GM19351 (cell line): ENCODE data around the gene FBXW9.
"Not testable (repeated sequence)": the region's sequence is repeated elsewhere in the genome, so short reads cannot be mapped to it uniquely, and the experiment has no call there.

ENCODE experiments used
- ATAC-seq: cut with Tn5 transposase; IDR thresholded peaks from one replicate; pipeline ENCODE4 v1.9.1; 2021; ENCODE audit warnings: mild to moderate bottlenecking, moderate library complexity; ENCODE audit not compliant: unreplicated experiment

The FBXW9 gene

DNA sequence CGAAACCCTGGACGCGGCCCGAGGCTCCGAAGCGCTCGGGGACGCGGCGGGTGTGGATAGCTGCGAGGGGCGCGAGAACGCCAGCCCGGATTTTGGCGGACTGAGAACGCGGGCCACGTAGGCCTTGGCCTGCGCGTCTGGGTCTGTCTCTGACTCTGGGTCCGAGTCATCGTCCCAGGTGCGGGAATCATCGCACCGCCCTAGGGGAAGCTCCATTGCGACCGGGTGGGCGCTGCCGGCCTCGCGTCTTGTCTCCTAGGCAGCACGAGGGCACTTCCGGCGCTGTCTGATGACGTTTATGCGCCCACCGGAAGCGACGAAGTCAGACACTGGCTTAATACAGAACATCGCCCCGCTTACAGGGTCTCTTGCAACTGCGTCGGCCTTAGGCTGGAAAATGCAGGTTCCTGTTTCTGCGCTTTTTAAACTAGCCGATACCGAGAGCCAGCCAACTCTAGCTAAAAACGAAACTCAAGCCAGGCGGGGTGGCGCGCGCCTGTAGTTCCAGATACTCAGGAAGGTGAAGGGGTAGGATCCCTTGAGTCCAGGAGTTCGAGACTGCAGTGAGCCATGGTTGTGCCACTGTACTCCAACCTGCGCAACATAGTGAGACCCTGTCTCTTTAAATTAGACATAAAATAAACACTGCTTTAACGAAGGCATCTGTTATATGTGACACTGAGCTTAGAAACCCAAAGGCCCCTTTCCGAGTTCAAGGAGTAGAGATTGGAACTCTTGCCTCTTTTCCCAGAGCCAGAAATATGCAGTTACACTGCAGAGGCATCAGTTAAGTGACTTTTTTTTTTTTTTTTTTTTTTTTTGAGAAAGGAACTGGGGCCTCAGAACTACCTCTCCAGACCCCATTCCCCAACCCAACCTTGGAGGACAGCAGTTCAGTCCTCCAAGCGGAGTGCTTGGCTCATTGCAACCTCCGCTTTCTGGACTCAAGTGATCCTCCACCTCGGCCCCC lies at the start of gene FBXW9:
Gene FBXW9, minus strand, starts transcription at position 266 of the 970 bp plus-strand sequence. Its CDS starts 50 bp downstream, at position 216.
- ATAC-seq, result peak; percentile 70

DNA sequence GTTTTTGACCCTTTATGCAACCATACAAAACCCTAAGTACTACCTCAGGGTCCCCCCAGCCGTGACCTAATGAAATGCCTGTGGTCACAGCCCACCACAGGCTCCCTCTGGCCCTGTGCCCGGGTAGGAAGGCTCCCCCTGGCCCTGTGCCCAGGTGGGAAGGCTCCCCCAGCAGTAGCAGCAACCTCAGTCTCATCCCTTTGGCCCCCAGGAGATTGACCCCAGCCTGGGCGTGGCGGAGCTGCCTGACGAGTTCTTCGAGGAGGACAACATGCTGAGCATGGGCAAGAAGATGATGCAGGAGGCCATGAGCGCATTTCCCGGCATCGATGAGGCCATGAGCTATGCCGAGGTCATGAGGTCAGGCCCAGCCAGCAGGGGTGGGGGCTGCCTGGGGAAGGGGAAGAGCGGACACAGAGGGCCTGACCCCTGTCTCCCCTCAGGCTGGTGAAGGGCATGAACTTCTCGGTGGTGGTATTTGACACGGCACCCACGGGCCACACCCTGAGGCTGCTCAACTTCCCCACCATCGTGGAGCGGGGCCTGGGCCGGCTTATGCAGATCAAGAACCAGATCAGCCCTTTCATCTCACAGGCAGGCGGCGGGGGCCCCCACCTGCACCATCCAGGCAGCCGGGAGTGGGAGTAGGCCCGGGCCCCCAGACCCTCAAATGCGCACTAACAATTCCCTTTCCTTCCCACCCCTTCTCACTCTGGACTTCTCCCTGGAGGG lies 48.9 kb upstream of the FBXW9 start:
- no peak for ATAC-seq

DNA sequence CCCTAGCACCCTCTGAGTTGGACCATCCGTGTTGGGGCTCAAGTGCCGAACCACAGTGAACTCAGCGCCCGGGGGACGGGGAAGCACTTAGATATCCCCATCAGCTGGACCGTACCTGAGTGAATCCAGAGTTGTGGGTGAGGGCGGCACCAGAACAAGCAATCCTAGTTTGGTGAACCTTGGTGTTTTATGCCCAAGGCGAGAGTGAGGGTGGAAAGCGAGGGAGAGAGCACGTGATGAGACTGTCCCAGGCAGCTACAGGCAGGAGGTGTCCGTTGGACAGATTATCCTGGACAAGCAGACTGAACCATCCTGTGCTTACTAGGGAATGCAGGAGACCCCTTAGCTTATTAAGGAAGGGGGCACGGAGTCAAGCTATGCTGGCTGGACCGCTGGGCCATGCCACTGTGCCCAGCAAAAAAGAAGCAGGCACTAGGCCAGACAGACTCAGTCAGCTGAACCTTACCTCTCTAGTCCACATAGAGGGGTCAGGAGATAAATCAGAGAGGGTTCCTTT lies 41.5 kb upstream of the FBXW9 start:
- no peak for ATAC-seq

DNA sequence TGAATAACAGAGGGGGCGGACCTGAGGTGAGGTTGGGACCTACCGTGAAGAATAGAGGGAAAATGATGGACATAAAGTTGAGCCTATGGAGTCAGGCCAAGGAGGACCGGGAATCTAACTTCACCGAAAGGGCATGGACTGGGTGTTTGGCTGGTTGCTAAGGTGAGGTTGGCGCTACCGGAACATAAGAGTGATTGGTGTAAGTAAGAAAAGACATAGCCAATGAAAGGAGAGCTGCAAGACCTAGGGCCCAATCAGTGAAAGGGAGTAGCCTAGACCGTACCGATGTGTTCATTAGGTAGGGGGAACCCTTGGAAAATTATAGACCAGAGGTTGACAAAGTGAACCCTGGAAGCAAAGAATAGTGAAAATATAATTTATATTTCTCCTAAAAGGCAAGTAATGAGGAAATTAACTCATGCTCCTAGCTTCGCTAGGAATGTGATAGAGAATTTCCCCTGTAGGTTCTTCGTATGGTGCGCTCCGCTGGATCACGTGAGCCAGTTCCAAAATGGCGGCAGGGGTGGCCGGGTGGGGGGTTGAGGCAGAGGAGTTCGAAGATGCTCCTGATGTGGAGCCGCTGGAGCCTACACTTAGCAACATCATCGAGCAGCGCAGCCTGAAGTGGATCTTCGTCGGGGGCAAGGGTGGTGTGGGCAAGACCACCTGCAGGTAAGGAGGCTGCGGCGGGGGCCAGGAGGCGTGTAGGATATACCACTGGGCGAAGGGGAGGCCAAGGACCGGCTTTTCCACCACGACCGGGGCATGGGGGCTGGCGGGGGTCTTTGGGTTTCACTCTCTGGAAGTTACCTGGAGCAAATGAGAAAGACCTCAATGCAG lies 40.8 kb upstream of the FBXW9 start, which contains the start of gene GET3:
Gene GET3, plus strand, starts transcription at position 503 of the 840 bp plus-strand sequence. Its CDS starts 9 bp downstream, at position 512.
- peak; percentile 86 for ATAC-seq

DNA sequence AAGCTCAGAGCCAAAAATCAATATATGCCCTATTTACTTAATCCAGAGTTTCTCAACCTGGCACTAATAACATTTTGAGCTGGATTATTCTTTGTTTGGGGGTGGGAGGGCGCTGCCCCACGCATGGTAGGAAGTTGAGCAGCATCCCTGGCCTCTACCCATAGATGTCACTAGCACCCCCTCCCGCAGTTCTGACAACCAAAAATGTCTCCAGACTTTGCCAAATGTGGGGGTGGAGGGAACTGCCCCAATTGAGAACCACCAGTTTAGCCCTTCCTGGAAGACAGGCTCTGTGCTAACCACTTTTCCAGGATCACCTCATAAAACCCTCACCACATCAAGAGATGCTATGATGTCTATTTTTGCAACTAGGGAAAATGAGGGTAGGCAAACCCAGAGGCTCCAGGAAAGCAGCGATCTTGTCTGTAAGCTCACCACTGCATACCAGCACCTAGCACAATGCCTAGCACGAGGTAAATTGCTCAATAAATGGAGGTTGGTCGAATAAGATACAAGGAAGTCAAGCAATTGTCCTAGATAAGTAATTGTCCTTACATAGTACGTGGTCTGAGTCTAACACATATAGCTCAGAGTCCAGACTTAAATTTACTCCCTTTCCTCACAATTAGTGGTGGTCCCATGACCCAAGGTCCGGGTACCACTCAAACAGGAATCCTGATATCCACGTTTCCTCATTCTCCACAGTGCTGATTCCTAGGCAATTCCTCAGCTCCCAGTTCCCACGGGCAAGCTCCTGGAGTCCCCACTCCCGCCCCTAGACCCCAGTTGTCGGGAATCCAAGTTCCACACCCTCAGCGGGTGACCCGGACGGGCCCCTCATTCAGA lies 37.2 kb upstream of the FBXW9 start:
- ATAC-seq, result no peak

DNA sequence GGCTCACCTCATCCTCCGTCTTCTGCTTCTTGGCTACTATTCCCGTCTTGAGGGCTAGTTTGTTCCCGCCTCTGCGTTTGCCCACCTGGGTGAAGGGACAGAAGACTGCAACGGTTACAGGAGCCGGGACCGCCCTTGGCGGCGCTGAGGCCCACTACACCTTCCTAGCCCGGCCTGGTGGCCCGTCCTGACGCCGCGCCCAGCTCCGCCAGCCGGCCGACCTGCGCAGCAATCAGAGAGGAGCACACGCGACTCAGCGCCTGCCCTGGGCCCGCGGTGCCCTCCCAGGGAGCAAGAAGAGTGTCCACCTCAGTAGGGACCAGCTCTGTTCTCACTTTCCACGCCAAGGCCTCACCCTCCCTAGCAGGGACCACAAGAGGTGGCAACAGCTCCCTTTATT lies 34.9 kb upstream of the FBXW9 start:
- no peak for ATAC-seq

DNA sequence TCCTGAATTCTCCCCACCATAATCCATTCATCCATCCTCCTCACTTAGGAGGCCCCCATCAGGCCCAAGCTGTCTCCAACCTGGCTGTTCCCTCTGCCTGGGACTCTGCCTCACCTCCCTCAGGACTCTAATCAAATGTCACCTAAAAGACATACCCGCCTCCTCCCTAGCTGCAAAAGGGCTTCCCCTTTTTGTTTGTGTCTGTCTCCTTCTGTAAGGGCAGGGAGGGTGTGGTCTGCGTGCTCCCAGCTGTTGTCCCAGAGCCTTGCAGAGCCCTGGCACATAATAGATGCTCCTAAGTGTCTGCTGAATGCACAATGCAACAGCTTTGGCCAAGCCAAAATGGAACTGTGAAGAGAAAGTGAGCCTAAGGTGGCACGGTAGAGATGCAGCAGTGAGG lies 33.6 kb upstream of the FBXW9 start:
- no peak for ATAC-seq

DNA sequence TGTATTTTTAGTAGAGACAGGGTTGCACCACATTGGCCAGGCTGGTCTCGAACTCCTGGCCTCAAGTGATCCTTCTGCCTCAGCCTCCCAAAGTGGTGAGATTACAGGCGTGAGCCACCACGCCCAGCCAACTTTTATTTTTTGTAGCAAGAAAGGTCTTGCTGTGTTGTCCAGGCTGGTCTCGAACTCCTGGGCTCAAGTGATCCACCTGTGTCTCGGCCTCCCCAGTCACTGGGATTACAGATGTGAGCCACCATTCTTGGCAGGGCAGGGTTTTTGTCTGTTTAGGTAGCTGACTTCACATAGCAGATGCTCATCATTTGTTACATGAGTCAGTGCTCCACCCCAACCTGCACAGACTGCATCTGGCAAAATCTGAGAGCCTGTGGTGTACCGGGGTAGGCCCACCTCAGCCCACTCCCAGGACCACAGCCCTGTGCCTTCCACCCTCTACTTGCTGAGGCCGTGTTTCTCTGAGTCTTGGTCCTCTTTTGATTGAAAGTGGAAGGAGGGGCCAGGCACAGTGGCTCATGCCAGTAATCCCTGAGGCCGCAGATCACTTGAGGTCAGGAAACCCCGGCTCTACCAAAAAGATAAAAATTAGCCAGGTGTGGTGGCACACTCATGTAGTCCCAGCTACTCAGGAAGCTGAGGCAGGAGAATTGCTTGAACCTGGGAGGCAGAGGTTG lies 31.5 kb upstream of the FBXW9 start:
- ATAC-seq, result no peak

DNA sequence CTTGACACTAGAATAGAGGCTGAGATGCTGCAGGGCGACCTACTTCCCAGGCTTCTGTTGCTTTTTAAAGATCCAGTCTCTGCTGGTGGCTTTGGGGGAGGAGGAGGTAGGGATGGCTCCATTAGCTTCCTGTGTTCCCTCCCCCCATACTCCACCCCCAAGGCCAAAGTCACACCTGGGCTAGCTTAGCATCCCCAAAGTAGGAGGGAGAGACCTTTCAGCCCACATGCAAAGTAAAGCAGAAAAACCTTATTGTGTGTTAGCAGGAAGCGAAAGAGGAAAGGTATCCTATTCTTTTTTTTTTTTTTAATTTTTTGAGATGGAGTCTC lies 30.5 kb upstream of the FBXW9 start:
- no peak for ATAC-seq

DNA sequence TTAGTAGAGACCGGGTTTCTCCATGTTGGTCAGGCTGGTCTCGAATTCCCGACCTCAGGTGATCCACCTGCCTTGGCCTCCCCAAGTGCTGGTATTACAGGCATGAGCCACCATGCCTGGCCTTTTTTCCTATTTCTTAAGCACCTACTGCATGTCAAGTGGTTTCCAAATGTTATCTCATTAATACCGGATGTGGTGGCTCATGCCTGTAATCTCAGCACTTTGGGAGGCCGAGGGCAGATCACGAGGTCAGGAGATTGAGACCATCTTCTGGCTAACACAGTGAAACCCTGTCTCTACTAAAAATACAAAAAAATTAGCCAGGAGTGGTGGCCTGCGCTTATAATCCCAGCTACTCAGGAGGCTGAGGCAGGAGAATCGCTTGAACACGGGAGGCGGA lies 29.2 kb upstream of the FBXW9 start:
- not testable (repeated sequence) for ATAC-seq

DNA sequence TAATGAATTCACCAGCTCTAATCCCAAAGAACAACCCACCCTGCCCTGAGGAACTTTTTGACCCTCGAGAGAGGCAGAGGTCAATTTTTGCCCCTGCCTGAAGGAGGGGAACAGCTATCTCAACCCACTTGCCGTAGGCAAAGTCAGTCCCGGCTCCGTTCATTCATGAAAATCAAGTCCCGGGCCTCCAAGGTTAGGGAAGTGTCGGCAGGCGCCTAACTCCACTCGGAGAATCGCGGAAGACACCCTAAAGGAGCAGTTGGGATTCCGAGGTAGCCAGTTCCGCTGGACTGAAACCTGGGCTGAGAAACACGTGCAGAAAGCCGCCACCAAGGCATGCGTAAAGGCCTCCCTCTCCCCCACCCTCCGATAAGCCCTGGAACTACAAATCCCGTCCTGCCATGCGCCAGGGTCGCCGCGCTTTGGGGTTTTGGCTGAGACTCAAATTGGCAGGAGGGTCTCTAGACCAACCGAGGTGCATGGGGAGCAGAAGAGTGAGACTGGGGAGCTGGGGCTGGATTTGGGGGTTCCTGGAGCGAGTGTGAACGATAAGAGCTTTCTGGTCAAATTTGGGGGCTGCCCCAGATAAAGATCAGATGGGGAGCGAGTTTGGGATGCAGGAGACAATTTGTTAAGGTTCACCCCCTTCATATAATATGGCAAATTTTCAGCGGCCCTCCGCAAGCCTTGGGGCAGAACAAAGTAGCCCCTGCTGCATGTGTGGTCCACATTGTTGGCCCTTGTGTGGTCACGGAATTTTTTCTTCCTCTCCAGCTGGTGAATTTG lies 27.4 kb upstream of the FBXW9 start, which contains the start of gene TNPO2:
Gene TNPO2, minus strand, starts transcription at position 292 of the 786 bp plus-strand sequence. CDS start 2,955 bp downstream, outside the sequence.
- ATAC-seq, result no peak

DNA sequence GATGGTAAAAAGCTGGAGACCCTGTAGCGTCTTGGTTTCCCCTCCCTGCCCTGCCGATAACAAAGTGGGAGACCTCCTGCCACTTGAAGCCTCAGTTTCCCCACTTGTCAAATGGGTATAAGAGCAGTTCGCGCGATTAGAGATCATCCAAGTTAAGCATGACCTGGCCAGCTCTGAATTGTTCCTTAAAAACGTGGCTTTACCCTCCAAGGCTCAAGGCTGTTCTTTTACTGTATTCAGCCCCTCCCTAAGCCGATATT lies 26.9 kb upstream of the FBXW9 start:
- no peak for ATAC-seq

DNA sequence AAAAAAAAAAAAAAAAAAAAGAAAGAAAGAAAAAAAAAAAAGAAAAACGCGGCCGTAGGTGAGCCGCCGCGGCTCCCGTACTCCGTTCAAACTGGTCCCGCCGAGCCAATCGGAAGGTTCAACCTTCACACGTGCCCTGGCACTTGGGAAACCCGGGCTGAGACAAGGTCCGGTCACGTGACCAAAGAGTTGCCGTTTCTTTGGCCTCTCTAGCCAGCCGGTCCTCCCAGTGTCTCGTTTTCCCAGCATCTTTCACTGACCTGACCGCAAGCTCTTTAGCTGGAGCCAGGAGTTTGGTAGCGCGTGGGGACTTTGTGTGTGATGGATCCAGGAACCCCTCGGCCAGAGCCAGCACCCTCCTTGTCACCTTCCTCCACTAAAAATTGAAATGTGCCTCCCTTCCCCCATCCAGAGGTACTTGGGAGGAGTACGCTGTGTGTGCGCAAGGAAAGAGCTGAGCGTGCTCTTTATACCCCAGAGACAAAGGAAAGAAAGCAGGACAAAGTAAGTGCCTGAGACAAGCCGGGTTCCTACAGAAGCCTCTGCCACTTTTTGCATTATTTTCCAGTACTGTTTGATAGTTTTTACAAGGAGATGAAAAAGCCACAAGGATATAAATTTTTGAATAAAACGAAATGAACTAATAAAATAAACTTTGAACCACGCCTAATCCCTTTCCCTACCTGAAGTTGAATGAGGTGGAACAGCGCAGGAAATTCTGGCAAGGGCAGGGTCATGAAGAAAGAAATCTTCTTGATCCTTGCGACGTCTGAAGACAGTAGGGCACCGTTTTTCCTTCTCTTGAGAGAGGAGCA lies 26.3 kb upstream of the FBXW9 start:
- peak; percentile 76 for ATAC-seq

DNA sequence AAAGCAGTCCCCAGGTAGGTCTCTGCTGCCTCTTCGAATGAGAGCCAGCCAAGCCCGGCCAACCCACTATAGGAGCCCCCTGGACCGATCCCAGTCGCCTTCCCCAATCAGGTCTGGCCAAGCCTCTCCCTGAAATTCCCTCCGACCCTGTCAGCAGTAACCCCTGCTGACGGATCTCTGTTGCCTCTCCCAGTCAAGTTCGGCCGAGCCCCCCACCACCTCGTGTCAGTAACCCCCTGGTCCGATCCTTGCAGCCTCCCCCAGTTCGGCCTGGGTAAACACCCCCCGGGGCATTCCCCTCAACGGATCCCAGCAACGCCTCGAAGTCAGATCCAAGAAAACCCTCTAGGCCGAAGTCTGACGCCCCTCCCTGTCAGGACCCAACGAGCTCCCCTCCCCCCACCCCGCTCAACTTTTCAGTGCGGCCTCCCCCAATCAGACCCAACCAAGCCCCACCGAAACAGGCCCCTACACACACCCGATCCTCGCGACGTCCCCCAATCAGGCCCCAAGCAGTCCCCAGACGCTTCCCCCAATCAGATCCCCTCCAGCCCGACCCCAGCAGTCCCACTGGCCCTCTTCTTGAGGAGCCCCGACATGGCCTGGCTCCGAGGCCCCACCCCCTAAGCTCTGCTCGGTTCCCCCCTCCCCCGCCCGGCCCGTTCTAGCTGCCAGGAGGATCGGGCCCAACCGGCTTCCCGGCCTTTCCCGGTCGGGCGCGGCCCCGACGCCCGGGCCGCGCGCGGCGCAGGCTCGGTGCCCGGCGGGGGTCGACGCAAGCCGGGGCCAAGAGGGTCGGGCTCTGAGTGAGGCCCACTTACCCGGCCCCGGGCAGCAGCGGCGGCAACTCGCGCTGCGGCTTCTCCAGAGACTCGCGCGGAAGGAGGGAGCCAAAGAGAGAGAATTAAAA lies 25.5 kb upstream of the FBXW9 start:
- ATAC-seq, result peak; percentile 29

DNA sequence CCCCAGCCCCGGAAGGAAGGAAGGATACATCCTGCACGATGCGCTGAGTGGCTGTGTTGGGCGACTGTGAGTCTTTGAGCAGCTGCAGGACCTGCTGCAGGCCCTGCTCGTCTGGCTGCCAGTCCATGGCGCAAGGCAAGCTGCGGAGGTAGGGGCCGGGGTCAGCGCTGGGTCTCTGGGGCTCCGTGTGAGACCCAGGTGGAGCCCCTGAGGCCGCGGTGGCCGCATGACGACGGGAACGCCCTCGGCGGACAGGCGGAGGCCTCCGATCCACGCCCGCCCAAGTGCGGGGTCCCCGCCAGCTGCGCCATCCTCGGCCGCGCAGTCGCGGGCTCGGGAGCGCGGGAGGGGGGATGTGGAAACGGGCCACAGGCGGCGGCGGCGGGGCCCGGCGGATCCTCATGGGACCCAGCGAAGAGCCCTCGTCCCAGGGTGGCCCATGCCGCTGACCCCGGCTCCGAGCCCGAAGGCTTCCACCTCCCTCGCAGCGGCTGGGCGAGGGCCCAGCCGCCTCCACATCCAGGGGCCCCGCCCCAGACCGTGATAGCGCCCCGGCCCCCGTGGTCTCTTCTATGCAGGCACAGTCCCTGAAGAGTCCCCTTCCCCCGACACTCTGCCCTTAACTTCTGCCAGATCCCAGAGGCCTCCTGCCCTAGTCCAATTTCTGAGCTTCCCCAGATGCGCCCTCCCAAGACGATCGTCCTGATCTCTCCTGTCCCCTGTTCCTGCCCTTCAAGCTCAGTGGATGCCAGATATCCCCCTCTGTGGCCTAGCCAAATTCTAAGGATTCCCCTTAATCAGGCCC lies 24.6 kb upstream of the FBXW9 start:
- no peak for ATAC-seq

DNA sequence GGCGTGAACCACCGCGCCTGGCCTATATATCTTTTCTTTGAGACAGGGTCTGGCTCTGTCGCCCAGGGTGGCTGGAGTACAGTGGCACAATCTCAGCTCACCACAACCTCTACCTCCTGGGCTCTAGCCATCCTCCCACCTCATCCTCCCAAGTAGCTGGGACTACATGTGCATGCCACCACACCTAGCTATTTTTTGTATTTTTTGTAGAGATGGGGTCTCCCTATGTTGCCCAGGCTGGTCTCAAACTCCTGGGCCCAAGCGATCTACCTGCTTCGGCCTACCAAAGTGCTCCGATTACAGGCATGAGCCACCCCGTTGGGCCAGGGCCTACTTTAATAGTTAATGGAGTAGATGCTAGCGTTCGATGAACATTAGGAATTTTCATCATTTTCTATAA lies 23.9 kb upstream of the FBXW9 start:
- ATAC-seq, result no peak
